ENCODE measurements around the gene ALOXE3. TPM values are rescaled to one million over a fixed set of nuclear protein-coding genes. Genes with fewer than 3 reads are reported as not detected.

Gene ALOXE3
- total and polyA plus RNA-seq, 2 experiments from 2014 or later: 0.10 to 0.27 TPM

- Histone ChIP-seq H3K4me3 (no peak overlapping the region), H3K79me2 (replicated peaks; ENCODE audit: insufficient read depth) (no peaks in the 10 kb centered on the region), H4K20me1 (replicated peaks; ENCODE audit: insufficient read depth) (0 out of 2 replicates have a peak, but pooled peaks cover 5% of the 10 kb centered on the region), H3K4me2 (no peak overlapping the region), H3K36me3 (ENCODE audit: insufficient read depth) (no peaks in the 10 kb centered on the region), H3K27ac (ENCODE audit: low read depth) (no peak overlapping the region), H3K4me1 (ENCODE audit: insufficient read depth) (peaks cover 10% of the 10 kb centered on the region; the same call in 1 of the 2 replicates), H3K9me2 (ENCODE audit: insufficient read depth) (no peaks in the 10 kb centered on the region), H3F3A (replicated peaks; ENCODE audit: low read depth) (no peaks in the 10 kb centered on the region), H2AFZ (no peak overlapping the region), H3K27me3 (ENCODE audit: insufficient read depth) (peaks cover 41% of the 10 kb centered on the region)
- no peak overlapping the region for H3K4me3 Mint-ChIP-seq
- TF ChIP-seq STAT1 (IDR thresholded peaks at IDR 0.05; ENCODE audit: unreplicated experiment) (no peak), REST (IDR thresholded peaks at IDR 0.05; ENCODE audit: unreplicated experiment) (no peak), CREB1 (CRISPR knock-in tag; IDR thresholded peaks at IDR 0.05; ENCODE audit: low read depth) (no peak), JUNB (IDR thresholded peaks at IDR 0.05; ENCODE audit: unreplicated experiment) (no peak), POLR2AphosphoS5 (IDR thresholded peaks at IDR 0.05; ENCODE audit: low read depth) (no peak), EZH2 (IDR thresholded peaks at IDR 0.05; ENCODE audit: low read depth, unreplicated experiment) (no peak), ZNF462 (CRISPR knock-in tag; IDR thresholded peaks at IDR 0.05) (no peak), NANOG (IDR thresholded peaks at IDR 0.05; ENCODE audit: borderline replicate concordance) (no peak), ZNF331 (CRISPR knock-in tag; IDR thresholded peaks at IDR 0.05; ENCODE audit: low read depth) (no peak), CTCF (conservative IDR thresholded peaks at IDR 0.05; ENCODE audit: low read depth in 2 of 2) (no peak), ZNF114 (CRISPR knock-in tag; IDR thresholded peaks at IDR 0.05) (no peak), EZH2phosphoT487 (IDR thresholded peaks at IDR 0.05; ENCODE audit: unreplicated experiment) (no peak), ETS1 (IDR thresholded peaks at IDR 0.05) (no peak)
- no peaks in the 10 kb centered on the region; the same call in 2 of the 3 replicates for H3K9me3 Mint-ChIP-seq
- ATAC-seq (no peak), DNase-seq (ENCODE audit: low spot score) (no peak)
- H3K27ac Mint-ChIP-seq: no peak overlapping the region
- peaks cover 10% of the 10 kb centered on the region; the same call in 2 of the 3 replicates for H3K4me1 Mint-ChIP-seq
- no peaks in the 10 kb centered on the region; the same call in 2 of the 3 replicates for H3K36me3 Mint-ChIP-seq (ENCODE audit: low read depth)
- peaks cover 31% of the 10 kb centered on the region for H3K27me3 Mint-ChIP-seq (ENCODE audit: insufficient read depth, low read depth, poor library complexity)
These were observed 34.1 kb downstream of the ALOXE3 start for GRCh38 chr17:8084250-8084649.

All from GM23338 (cell line).